Ovary (tissue), 9 donors: ENCODE measurements around the gene THEMIS2. TPM values are rescaled to one million over a fixed set of nuclear protein-coding genes. Genes with fewer than 3 reads are reported as not detected.

Experiments
- DNase-seq, 5 donors: peaks; one replicate each; pipeline ENCODE4 v3.0.0-alpha.2; 2019 to 2020
- H3K27ac ChIP-seq, 2 donors: fragments of 200-600 bp; one replicate each; pipeline versions ENCODE4 v1.5.1 to v1.8.0; 2019 to 2022
- H3K27me3 ChIP-seq: fragments of 200-600 bp; one replicate; pipeline ENCODE4 v1.8.0; 2022
- H3K36me3 ChIP-seq: fragments of 200-600 bp; sonication (generic); one replicate; pipeline ENCODE4 v1.5.1; 2019
- H3K4me1 ChIP-seq: one replicate; pipeline ENCODE4 v1.8.1; 2013; ENCODE audit warnings: mild to moderate bottlenecking, moderate library complexity; ENCODE audit not compliant: insufficient read depth
- H3K4me3 ChIP-seq: fragments of 200-600 bp; sonication (generic); one replicate; pipeline ENCODE4 v1.5.1; 2017
- H3K9me3 ChIP-seq, 2 donors: fragments of 200-600 bp in 1 of 2; sonication (generic) in 1 of 2; one replicate each; pipeline versions ENCODE4 v1.5.1 to v1.8.1; 2013 to 2019; ENCODE audit warnings: mild to moderate bottlenecking in 1 of 2, moderate library complexity in 1 of 2
- CTCF ChIP-seq, 3 donors: fragments of 450-650 bp in 2 of 3; fragments of 200-600 bp in 1 of 3; IDR thresholded peaks; one replicate each; pipeline versions ENCODE4 v1.5.1 to v1.8.0; 2016 to 2022; ENCODE audit warnings: antibody characterized with exemption in 3 of 3, mild to moderate bottlenecking in 1 of 3
- EP300 ChIP-seq: sonication (generic); formaldehyde crosslinking; IDR thresholded peaks from one replicate; pipeline ENCODE4 v1.6.1; 2017; ENCODE audit warnings: antibody characterized with exemption
- POLR2A ChIP-seq: fragments of 450-650 bp; IDR thresholded peaks from one replicate; pipeline ENCODE4 v1.6.1; 2017; ENCODE audit warnings: antibody characterized with exemption, mild to moderate bottlenecking, moderate library complexity
- WGBS, 3 donors: extraction: QIAGEN DNeasy Blood & Tissue Kit in 1 of 3; methylation state at CpG; one replicate each; pipeline versions ENCODE4 v1.1.5 to v1.1.7; 2013 to 2017; 5-methylcytosine and 5-hydroxymethylcytosine counted together
- intact Hi-C, 4 donors: fragments of 100-400 bp; cut with DNase I; formaldehyde crosslinking; loops; one replicate each; pipeline versions ENCODE4 v1.11.0 to v1.15.1; 2022 to 2023
- polyA plus RNA-seq, 2 donors: library from polyadenylated mRNA; stranded (reverse); fragments of 200-250 nt in 1 of 2; fragments of 350-450 nt in 1 of 2; fragmentation: Illumina TruSeq in 1 of 2; extraction: RNeasy Lipid Tissue Mini Kit (QIAGEN cat#74804) in 1 of 2; gene quantifications; one replicate each; pipeline ENCODE4 v1.2.3, GENCODE V29; 2013 to 2014
- total RNA-seq, 7 donors: library from RNA; depleted of rRNA in 2 of 7; stranded (reverse); fragments of >200 nt in 2 of 7; fragmentation: NEBNext Ultra II Directional in 3 of 7; extraction: Animal tissue kit (Norgen Biotek cat#: 25700) in 3 of 7; gene quantifications; one replicate each; pipeline versions ENCODE4 v1.1.0 to v1.2.4, GENCODE V29; 2016 to 2023
- donor health status: DM: no; HTN: no; CAD: no; lungs with moderate emphysema.
- donor health status: DM: no; HTN: no; CAD: no.
- donor health status: Bipolar disorder and iron deficiency.
- donor health status: DM: yes; HTN: yes; CAD: no.
- donor health status: DM: no; HTN: no; CAD: no.
- donor health status: DM: yes; HTN: yes; CAD: no.

The THEMIS2 gene
- total and polyA plus RNA-seq, 9 donors = 2.7 to 16.9 (median 7.8) TPM

DNA sequence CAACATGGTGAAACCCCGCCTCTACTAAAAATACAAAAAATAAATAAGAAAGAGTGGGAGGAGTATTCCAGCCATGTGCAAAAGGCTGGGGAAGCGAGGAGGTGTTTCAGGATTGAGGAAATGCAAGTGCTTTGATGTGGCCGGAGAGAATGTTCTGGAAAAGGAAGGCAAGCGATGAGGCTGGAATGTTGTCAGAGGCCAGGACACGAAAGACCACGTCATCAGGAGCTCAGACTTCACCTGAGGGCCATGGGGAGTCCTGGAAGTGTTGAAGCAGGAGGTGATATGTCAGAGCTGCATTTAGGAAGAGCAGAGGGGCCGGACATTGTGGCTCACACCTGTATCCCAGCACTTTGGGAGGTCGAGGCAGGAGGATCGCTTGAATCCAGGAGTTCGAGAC lies 10.9 kb upstream of the THEMIS2 start:
- DNase-seq = no peak
- no peaks in the 10 kb centered on the region for H3K27me3 ChIP-seq
- no peaks in the 10 kb centered on the region for H3K36me3 ChIP-seq
- no peaks in the 10 kb centered on the region for H3K9me3 ChIP-seq
- H3K4me3 ChIP-seq = no peak overlapping the region
- TF ChIP-seq EP300 (no peak), CTCF (IDR thresholded peaks at IDR 0.05) (no peak), POLR2A (no peak)
- no peaks in the 10 kb centered on the region for H3K4me1 ChIP-seq
- intact Hi-C loops = loop anchor here in 1 of 4 donors (10.0 kb wide), 1 partner anchor 113 kb away; no protein-coding TSS in a partner anchor
- no peak overlapping the region for H3K27ac ChIP-seq
- 90 to 93% (median 92%) methylated on average over 10 of the region's 10 CpGs for WGBS, 3 donors

GRCh38 chr1:27862004-27862403 lies 10.3 kb upstream of the THEMIS2 start:
- H3K27ac ChIP-seq = no peak overlapping the region
- no peak for TF ChIP-seq POLR2A
- TF ChIP-seq EP300 = no peak
- no peak for TF ChIP-seq CTCF (IDR thresholded peaks at IDR 0.05)
- H3K4me1 ChIP-seq = no peaks in the 10 kb centered on the region
- no peaks in the 10 kb centered on the region for H3K27me3 ChIP-seq
- H3K9me3 ChIP-seq = no peaks in the 10 kb centered on the region
- DNase-seq = no peak
- intact Hi-C loops = loop anchor here in 1 of 4 donors (10.0 kb wide), 1 partner anchor 113 kb away; no protein-coding TSS in a partner anchor
- H3K36me3 ChIP-seq = no peaks in the 10 kb centered on the region
- no peak overlapping the region for H3K4me3 ChIP-seq
- 64 to 75% (median 75%) methylated on average over 3 of the region's 3 CpGs for WGBS, 3 donors

DNA sequence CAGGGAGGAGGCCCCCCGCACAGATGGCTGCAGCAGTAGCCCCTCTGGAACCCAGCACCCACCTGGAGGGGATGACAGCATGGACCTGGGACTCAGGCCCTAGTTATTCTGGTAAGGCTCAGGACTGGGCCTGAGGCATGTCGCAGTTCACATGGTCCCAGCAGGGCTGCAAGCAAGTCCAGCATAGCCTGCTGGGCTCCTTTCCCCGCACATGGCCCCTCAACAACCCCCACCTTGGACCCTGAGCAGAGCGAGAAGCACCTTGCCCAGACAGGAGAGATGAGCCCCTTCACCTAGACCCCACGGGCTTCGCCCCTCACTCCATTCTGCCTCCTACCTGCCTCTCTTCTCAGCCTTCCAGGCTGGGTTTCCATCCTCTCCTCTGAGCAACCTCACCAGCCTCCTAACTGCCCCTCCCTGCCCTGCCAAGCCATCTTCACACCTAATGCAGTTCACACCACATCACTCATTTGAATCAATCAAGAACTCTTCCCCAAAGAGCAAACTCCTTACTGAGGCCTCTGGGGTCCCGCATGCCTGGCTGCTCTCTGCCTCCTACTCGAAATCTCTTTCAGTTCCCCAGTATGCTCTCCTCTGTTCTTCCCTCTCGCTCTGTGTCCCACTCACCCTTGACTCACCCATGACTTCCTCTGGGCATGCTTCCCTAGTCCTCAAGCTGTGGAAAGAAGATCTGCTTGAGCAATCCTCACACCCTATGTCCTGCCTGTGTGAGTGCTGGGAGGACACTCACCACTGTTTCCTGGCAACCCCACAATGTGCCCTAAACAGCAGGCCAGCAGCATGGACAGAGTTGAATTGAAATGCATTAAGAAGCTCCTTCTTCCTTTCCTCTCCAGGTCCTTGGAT lies 9.4 kb upstream of the THEMIS2 start:
- Histone ChIP-seq H3K27ac (no peak overlapping the region), H3K36me3 (no peaks in the 10 kb centered on the region), H3K9me3 (no peaks in the 10 kb centered on the region), H3K27me3 (no peaks in the 10 kb centered on the region), H3K4me3 (no peak overlapping the region), H3K4me1 (no peaks in the 10 kb centered on the region)
- intact Hi-C loops = loop anchor here in 1 of 4 donors (10.0 kb wide), 1 partner anchor 112 kb away; no protein-coding TSS in a partner anchor
- DNase-seq = no peak
- TF ChIP-seq CTCF (IDR thresholded peaks at IDR 0.05) (no peak), POLR2A (no peak), EP300 (no peak)
- WGBS, 3 donors = 70 to 89% (median 79%) methylated on average over 9 of the region's 9 CpGs

DNA sequence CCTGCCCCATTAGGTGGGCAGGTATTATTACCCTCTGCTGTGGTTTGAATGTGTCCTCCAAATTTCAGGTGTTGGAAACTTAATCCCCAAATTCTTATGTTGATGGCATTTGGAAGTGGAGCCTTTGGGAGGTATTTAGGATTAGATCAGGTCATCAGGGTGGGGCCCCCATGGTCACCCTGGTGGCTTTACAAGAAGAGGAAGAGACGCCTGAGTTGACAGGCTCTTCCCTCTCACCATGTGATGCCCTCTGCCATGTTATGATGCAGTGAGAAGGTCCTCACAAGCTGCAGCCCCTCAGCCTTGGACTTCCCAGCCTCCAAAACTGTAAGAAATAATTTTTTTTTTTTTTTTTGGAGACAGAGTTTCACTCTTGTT lies 8.8 kb upstream of the THEMIS2 start:
- TF ChIP-seq CTCF (IDR thresholded peaks at IDR 0.05) = no peak
- TF ChIP-seq EP300 = no peak
- TF ChIP-seq POLR2A = no peak
- no peak overlapping the region for H3K4me3 ChIP-seq
- no peaks in the 10 kb centered on the region for H3K27me3 ChIP-seq
- intact Hi-C loops = loop anchor here in 1 of 4 donors (10.0 kb wide), 1 partner anchor 111 kb away; no protein-coding TSS in a partner anchor
- H3K27ac ChIP-seq = no peak overlapping the region
- WGBS, 3 donors = 83 to 100% (median 91%) methylated on average over 1 of the region's 1 CpG
- DNase-seq = no peak
- no peaks in the 10 kb centered on the region for H3K9me3 ChIP-seq
- H3K36me3 ChIP-seq = no peaks in the 10 kb centered on the region
- no peaks in the 10 kb centered on the region for H3K4me1 ChIP-seq
